HepG2 (cell line): ENCODE measurements around the gene GPN2. TPM values are rescaled to one million over a fixed set of nuclear protein-coding genes. Genes with fewer than 3 reads are reported as not detected.

ENCODE experiments used
- AHR ChIP-seq: IDR thresholded peaks from 2 replicates; pipeline ENCODE4 v1.6.1; 2018; ENCODE audit warnings: missing genetic modification reagents, missing compliant biosample characterization
- DMAP1 ChIP-seq: IDR thresholded peaks from 2 replicates; pipeline ENCODE4 v1.6.1; 2016
- ESRRA ChIP-seq: sonication (generic); formaldehyde crosslinking; IDR thresholded peaks from 2 replicates; pipeline ENCODE4 v1.5.1; 2020; ENCODE audit warnings: mild to moderate bottlenecking, low read depth, missing genetic modification reagents
- FOXK2 ChIP-seq: fragments of 450-650 bp; IDR thresholded peaks from 2 replicates; pipeline ENCODE4 v1.6.1; 2016
- MYC ChIP-seq: sonication (generic); formaldehyde crosslinking; IDR thresholded peaks from 2 replicates; pipeline ENCODE4 v1.9.0; 2021; ENCODE audit warnings: missing genetic modification reagents, borderline replicate concordance
- NCOA1 ChIP-seq: sonication (generic); formaldehyde crosslinking; IDR thresholded peaks from 2 replicates; pipeline ENCODE4 v1.9.0; 2021; ENCODE audit warnings: missing genetic modification reagents
- NFKBIZ ChIP-seq: IDR thresholded peaks from 2 replicates; pipeline ENCODE4 v1.6.1; 2018; ENCODE audit warnings: missing genetic modification reagents, missing compliant biosample characterization
- NRL ChIP-seq: sonication (generic); formaldehyde crosslinking; IDR thresholded peaks from 2 replicates; pipeline ENCODE4 v1.5.0; 2020; ENCODE audit warnings: missing genetic modification reagents, mild to moderate bottlenecking, moderate library complexity, borderline replicate concordance
- PCBP2 ChIP-seq: fragments of 200-400 bp; formaldehyde crosslinking; optimal IDR thresholded peaks from 2 replicates; pipeline ENCODE3; 2018; ENCODE audit warnings: low read length, low read depth; ENCODE audit not compliant: poor library complexity, severe bottlenecking
- PPARG ChIP-seq: conservative IDR thresholded peaks from 2 replicates; pipeline ENCODE4 v1.6.1; 2016; ENCODE audit warnings: missing biosample characterization, missing genetic modification reagents
- PRPF4 ChIP-seq: fragments of 200-400 bp; formaldehyde crosslinking; IDR thresholded peaks from 2 replicates; pipeline ENCODE4 v1.6.1; 2016; ENCODE audit warnings: low read length, low read depth; ENCODE audit not compliant: poor library complexity, severe bottlenecking
- RAD21 ChIP-seq: fragments of 450-650 bp; formaldehyde crosslinking; IDR thresholded peaks from 2 replicates; pipeline ENCODE4 v1.5.0; 2020; ENCODE audit warnings: mild to moderate bottlenecking
- SSRP1 ChIP-seq: IDR thresholded peaks from 2 replicates; pipeline ENCODE4 v1.6.1; 2016; ENCODE audit warnings: control low read depth
- STAG1 ChIP-seq: sonication (generic); formaldehyde crosslinking; IDR thresholded peaks from 2 replicates; pipeline ENCODE4 v1.4.0; 2020; ENCODE audit warnings: missing genetic modification reagents
- THAP11 ChIP-seq: IDR thresholded peaks from 2 replicates; pipeline ENCODE4 v1.6.1; 2016; ENCODE audit warnings: missing biosample characterization, missing genetic modification reagents
- THRA ChIP-seq: sonication (generic); formaldehyde crosslinking; IDR thresholded peaks from 2 replicates; pipeline ENCODE4 v1.4.0; 2020; ENCODE audit warnings: missing genetic modification reagents, borderline replicate concordance
- WIZ ChIP-seq: sonication (generic); formaldehyde crosslinking; IDR thresholded peaks from 2 replicates; pipeline ENCODE4 v1.5.1; 2020; ENCODE audit warnings: mild to moderate bottlenecking, missing genetic modification reagents
- ZBTB1 ChIP-seq: sonication (generic); formaldehyde crosslinking; IDR thresholded peaks from 2 replicates; pipeline ENCODE4 v1.4.0; 2020; ENCODE audit warnings: missing genetic modification reagents, borderline replicate concordance
- ZFP1 ChIP-seq: IDR thresholded peaks from 2 replicates; pipeline ENCODE4 v1.6.1; 2016
- ZNF382 ChIP-seq: sonication (generic); formaldehyde crosslinking; IDR thresholded peaks from 2 replicates; pipeline ENCODE4 v1.5.0; 2020; ENCODE audit warnings: missing genetic modification reagents, mild to moderate bottlenecking, borderline replicate concordance
- ZNF430 ChIP-seq: sonication (generic); formaldehyde crosslinking; IDR thresholded peaks from 2 replicates; pipeline ENCODE4 v1.9.0; 2021; ENCODE audit warnings: mild to moderate bottlenecking, missing genetic modification reagents
- ZNF589 ChIP-seq: sonication (generic); formaldehyde crosslinking; conservative IDR thresholded peaks from 2 replicates; pipeline ENCODE4 v1.8.0; 2022; ENCODE audit warnings: mild to moderate bottlenecking, moderate library complexity, missing genetic modification reagents
- ZNF615 ChIP-seq: sonication (generic); formaldehyde crosslinking; IDR thresholded peaks from 2 replicates; pipeline ENCODE4 v1.5.0; 2020; ENCODE audit warnings: mild to moderate bottlenecking, missing genetic modification reagents, borderline replicate concordance
- ZNF761 ChIP-seq: sonication (generic); formaldehyde crosslinking; conservative IDR thresholded peaks from 2 replicates; pipeline ENCODE4 v1.4.0; 2020; ENCODE audit warnings: mild to moderate bottlenecking, missing genetic modification reagents
- ZZZ3 ChIP-seq: sonication (generic); formaldehyde crosslinking; IDR thresholded peaks from 2 replicates; pipeline ENCODE4 v1.4.0; 2020; ENCODE audit warnings: missing genetic modification reagents, mild to moderate bottlenecking, borderline replicate concordance
- polyA plus RNA-seq, 8 experiments: library from polyadenylated mRNA; depleted of rRNA in 3 of 8; stranded (reverse) in 7 of 8; unstranded in 1 of 8; fragments of >200 nt; fragmentation: Illumina TruSeq in 4 of 8; extraction: Trizol in 4 of 8; gene quantifications; 2 replicates each; pipeline versions ENCODE4 v1.2.1 to v1.2.3, GENCODE V29; 2011 to 2016; ENCODE audit warnings: low read depth in 4 of 8, missing spikeins in 1 of 8, mixed read lengths in 1 of 8; ENCODE audit not compliant: insufficient read depth in 1 of 8
- total RNA-seq, 5 experiments: library from RNA; depleted of rRNA; stranded (reverse); fragments of >200 nt; fragmentation: Illumina TruSeq; extraction: Trizol; gene quantifications; 2 replicates each; pipeline ENCODE4 v1.2.3, GENCODE V29; 2016; ENCODE audit warnings: low read depth in 1 of 5
- TF ChIP-seq, protein P1 (sequence below): sonication (generic); formaldehyde crosslinking; IDR thresholded peaks from 2 replicates; pipeline ENCODE4 v1.8.0; 2023; ENCODE audit warnings: mild to moderate bottlenecking, missing genetic modification reagents
- TF ChIP-seq, protein P2 (sequence below): sonication (generic); formaldehyde crosslinking; IDR thresholded peaks from 2 replicates; pipeline ENCODE4 v1.4.0; 2020; ENCODE audit warnings: missing genetic modification reagents, low read depth, mild to moderate bottlenecking, borderline replicate concordance

The GPN2 gene
- total and polyA plus RNA-seq, 2 of the 13 experiments (the other 11 are each of a cell fraction or from before 2014, with no cell fraction given): 19.3 to 38.9 TPM

DNA sequence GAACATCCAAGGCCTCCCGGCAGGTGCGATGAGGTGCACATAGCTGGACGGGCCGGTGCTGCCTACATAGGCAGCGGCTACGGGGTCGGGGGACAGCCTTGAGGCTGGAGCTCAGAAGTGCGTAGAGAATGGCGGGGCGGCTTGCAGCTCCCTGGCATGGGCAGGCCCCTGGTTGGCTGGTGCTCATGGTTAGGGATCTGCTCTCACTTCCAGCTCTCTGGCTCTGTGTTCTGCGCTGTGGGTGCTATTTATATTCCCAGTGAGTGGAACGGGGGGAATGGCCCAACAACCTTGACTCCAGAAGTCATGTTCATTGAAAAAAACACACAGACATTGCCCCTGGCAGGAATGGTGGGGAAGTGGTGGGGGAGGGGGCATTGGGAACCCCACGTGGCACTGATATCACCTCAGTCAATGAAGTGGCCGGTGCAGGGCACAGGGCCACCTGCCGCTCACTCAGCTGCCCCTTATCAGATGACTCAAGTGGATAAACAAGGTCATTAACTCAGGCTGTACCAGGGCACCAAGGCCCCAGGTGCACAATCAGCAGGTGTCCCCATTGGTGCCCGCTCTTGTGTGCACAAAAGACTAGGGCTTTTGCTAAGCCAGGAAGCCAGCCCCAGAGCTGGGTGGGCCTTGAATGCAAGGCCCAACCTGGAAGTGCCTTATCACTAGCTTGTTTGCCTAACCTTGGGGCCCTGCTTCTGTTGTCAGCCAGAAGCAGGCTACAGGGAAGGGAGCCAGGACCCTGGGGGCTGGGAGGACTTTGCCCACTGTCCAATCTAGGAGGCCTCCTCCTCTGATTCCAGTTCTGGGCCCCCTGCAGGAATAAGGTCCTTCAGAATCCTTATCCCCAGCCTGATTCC, 23.9 kb upstream of the GPN2 start, which contains the start of gene NR0B2 (continued):
- TF ChIP-seq, protein P1, sequence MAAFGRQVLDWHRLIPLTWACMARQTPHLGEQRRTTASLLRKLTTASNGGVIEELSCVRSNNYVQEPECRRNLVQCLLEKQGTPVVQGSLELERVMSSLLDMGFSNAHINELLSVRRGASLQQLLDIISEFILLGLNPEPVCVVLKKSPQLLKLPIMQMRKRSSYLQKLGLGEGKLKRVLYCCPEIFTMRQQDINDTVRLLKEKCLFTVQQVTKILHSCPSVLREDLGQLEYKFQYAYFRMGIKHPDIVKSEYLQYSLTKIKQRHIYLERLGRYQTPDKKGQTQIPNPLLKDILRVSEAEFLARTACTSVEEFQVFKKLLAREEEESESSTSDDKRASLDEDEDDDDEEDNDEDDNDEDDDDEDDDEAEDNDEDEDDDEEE (CRISPR knock-in tag): no peak; the same call in none of the 2 replicates
- TF ChIP-seq STAG1 (CRISPR knock-in tag) (peak; percentile 40), RAD21 (CRISPR knock-in tag) (peak; percentile 29), WIZ (CRISPR knock-in tag) (no peak; the same call in 1 of the 2 replicates), ZNF589 (CRISPR knock-in tag) (peak; percentile 86), PPARG (CRISPR knock-in tag) (peak; percentile 92), ZNF615 (CRISPR knock-in tag) (no peak; the same call in 1 of the 2 replicates), AHR (CRISPR knock-in tag) (0 out of 2 replicates have a peak, but pooled peaks have one; percentile 37), ZNF382 (CRISPR knock-in tag) (no peak), PRPF4 (no peak), ZFP1 (peak; percentile 81; the same call in 1 of the 2 replicates), ZNF430 (peak; percentile 90), SSRP1 (CRISPR knock-in tag) (peak; percentile 89; the same call in 1 of the 2 replicates), ZZZ3 (CRISPR knock-in tag) (no peak; the same call in 1 of the 2 replicates), THAP11 (CRISPR knock-in tag) (peak; percentile 71), FOXK2 (peak; percentile 98), ZNF761 (CRISPR knock-in tag) (peak; percentile 97), ESRRA (peak; percentile 98), NRL (CRISPR knock-in tag) (peak; percentile 47; the same call in 1 of the 2 replicates), ZBTB1 (CRISPR knock-in tag) (no peak), NCOA1 (CRISPR knock-in tag) (peak; percentile 94), DMAP1 (CRISPR knock-in tag) (peak; percentile 89; the same call in 1 of the 2 replicates), NFKBIZ (CRISPR knock-in tag) (peak; percentile 96), MYC (peak; percentile 98), PCBP2 (no peak), THRA (CRISPR knock-in tag) (peak; percentile 97)
- TF ChIP-seq, protein P2, sequence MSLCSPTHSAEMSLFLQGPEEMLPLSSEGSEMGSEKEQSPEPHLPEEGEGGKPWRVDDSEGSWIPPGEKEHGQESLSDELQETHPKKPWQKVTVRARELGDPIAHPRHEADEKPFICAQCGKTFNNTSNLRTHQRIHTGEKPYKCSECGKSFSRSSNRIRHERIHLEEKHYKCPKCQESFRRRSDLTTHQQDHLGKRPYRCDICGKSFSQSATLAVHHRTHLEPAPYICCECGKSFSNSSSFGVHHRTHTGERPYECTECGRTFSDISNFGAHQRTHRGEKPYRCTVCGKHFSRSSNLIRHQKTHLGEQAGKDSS: peak; percentile 81
